Upper lobe of left lung (tissue), 6 donors: ENCODE measurements around the gene CHP1. TPM values are rescaled to one million over a fixed set of nuclear protein-coding genes. Genes with fewer than 3 reads are reported as not detected.
"Not testable (repeated sequence)": the region's sequence is repeated elsewhere in the genome, so short reads cannot be mapped to it uniquely, and the experiment has no call there.

ENCODE experiments used
- ATAC-seq, 2 donors: fragments of 200-7000 bp; cut with Tn5 transposase; one replicate each; pipeline ENCODE4 v1.9.1; 2022; ENCODE audit warnings: mild to moderate bottlenecking in 2 of 2, moderate library complexity in 2 of 2; ENCODE audit not compliant: low FRiP score in 2 of 2
- DNase-seq, 2 donors: peaks; one replicate each; pipeline ENCODE4 v3.0.0-alpha.2; 2019 to 2020
- H3K27ac ChIP-seq, 4 donors: fragments of 200-600 bp; sonication (generic); one replicate each; pipeline ENCODE4 v1.5.1; 2016 to 2019
- H3K27me3 ChIP-seq, 4 donors: fragments of 200-600 bp; sonication (generic); one replicate each; pipeline ENCODE4 v1.5.1; 2017 to 2019
- H3K36me3 ChIP-seq, 4 donors: fragments of 200-600 bp; sonication (generic); one replicate each; pipeline ENCODE4 v1.5.1; 2016 to 2019
- H3K4me1 ChIP-seq, 4 donors: fragments of 200-600 bp; sonication (generic); one replicate each; pipeline ENCODE4 v1.5.1; 2018 to 2019
- H3K4me3 ChIP-seq, 4 donors: fragments of 200-600 bp; sonication (generic); one replicate each; pipeline ENCODE4 v1.5.1; 2017 to 2019; ENCODE audit warnings: mild to moderate bottlenecking in 2 of 4, moderate library complexity in 1 of 4
- H3K9me3 ChIP-seq, 4 donors: fragments of 200-600 bp; sonication (generic); one replicate each; pipeline ENCODE4 v1.5.1; 2018 to 2019
- EP300 ChIP-seq, 4 donors: sonication (generic); formaldehyde crosslinking; IDR thresholded peaks; one replicate each; pipeline ENCODE4 v1.5.1; 2017; ENCODE audit warnings: antibody characterized with exemption in 4 of 4, control low read depth in 2 of 4
- POLR2A ChIP-seq, 4 donors: fragments of 450-650 bp; IDR thresholded peaks; one replicate each; pipeline ENCODE4 v1.5.1; 2016 to 2017; ENCODE audit warnings: antibody characterized with exemption in 4 of 4, mild to moderate bottlenecking in 2 of 4
- POLR2AphosphoS5 ChIP-seq, 2 donors: sonication (generic); formaldehyde crosslinking; IDR thresholded peaks; one replicate each; pipeline ENCODE4 v1.5.1; 2017; ENCODE audit warnings: antibody characterized with exemption in 2 of 2
- whole genome bisulfite sequencing, 2 donors: methylation state at CpG; one replicate each; pipeline ENCODE4 v1.1.5; 2017 to 2018; 5-methylcytosine and 5-hydroxymethylcytosine counted together
- total RNA-seq, 6 donors: library from RNA; depleted of rRNA in 4 of 6; stranded (reverse); fragments of >200 nt in 4 of 6; gene quantifications; one replicate each; pipeline versions ENCODE4 v1.1.0 to v1.2.1, GENCODE V29; 2016 to 2021
- TF ChIP-seq, protein P1 (sequence below), 6 experiments: fragments of 450-650 bp in 4 of 6; fragments of 200-600 bp in 2 of 6; sonication (generic) in 2 of 6; IDR thresholded peaks; one replicate each; pipeline ENCODE4 v1.5.1; 2016 to 2019; ENCODE audit warnings: antibody characterized with exemption in 6 of 6
- donor health status: DM: no; HTN: no; CAD: no; lungs with moderate emphysema.
- donor health status: DM: no; HTN: yes; CAD: no; lungs with severe emphysema.

CHP1 gene
- total RNA-seq, 6 donors from 2014 or later = 130 to 264 (median 200) TPM

DNA sequence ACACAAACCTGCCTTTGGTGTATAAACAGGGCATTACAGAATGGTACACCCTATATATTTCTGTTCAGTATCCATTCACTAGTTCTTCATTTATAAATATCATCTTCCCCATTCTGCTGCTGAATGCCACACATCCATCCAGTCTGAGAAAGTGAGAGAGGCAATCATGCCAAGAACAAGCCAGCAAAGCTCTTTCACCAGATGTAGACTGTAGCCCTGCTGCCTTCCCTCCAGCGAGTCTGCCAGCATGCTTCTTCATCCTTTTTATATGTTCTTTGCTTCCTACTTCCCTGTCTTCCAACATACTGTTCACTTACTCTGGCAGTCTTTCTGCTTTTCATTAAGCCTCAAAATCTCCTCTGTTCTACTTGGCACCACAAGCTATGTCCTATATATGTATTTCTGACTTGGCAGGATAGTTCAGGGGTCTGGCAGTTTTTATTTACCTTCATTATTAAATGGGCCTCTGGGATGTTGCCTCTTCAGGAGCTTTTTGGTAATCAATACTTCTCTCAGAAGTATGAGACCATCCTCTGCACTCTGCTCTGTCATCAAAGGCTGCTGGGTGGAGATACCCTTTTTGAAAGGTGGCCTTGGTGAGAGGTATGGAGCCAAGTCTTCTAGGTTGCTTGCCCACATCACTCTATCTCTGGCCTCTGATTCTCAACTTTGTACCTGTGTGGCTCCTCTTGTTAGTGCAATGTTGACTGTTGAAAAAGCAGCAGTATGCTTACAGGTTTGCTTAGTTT, 48.6 kb downstream of the CHP1 start:
- peaks cover 4 to 42% (median 26%) of the 10 kb centered on the region in 4 donors for H3K36me3 ChIP-seq

GRCh38 chr15:41281236-41281635, 50.2 kb downstream of the CHP1 start:
- 81 to 100% methylated on average over 1 of the region's 1 CpG for WGBS, 2 donors
- DNase-seq (no peak), ATAC-seq (no peak)
- Histone ChIP-seq H3K9me3 (no peaks in the 10 kb centered on the region), H3K4me3 (no peak overlapping the region), H3K27me3 (no peaks in the 10 kb centered on the region), H3K36me3 (peaks cover 6 to 39% (median 19%) of the 10 kb centered on the region in 4 donors), H3K27ac (no peak overlapping the region), H3K4me1 (peaks cover 12 to 21% (median 17%) of the 10 kb centered on the region in 4 donors)
- no peak for TF ChIP-seq EP300 (IDR thresholded peaks at IDR 0.05)
- TF ChIP-seq, protein P1, sequence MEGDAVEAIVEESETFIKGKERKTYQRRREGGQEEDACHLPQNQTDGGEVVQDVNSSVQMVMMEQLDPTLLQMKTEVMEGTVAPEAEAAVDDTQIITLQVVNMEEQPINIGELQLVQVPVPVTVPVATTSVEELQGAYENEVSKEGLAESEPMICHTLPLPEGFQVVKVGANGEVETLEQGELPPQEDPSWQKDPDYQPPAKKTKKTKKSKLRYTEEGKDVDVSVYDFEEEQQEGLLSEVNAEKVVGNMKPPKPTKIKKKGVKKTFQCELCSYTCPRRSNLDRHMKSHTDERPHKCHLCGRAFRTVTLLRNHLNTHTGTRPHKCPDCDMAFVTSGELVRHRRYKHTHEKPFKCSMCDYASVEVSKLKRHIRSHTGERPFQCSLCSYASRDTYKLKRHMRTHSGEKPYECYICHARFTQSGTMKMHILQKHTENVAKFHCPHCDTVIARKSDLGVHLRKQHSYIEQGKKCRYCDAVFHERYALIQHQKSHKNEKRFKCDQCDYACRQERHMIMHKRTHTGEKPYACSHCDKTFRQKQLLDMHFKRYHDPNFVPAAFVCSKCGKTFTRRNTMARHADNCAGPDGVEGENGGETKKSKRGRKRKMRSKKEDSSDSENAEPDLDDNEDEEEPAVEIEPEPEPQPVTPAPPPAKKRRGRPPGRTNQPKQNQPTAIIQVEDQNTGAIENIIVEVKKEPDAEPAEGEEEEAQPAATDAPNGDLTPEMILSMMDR (IDR thresholded peaks at IDR 0.05) = no peak
- TF ChIP-seq POLR2AphosphoS5 (IDR thresholded peaks at IDR 0.05) = no peak
- TF ChIP-seq POLR2A (IDR thresholded peaks at IDR 0.05) = no peak

More for the DNA sequence above, 48.6 kb downstream of the CHP1 start:
- Histone ChIP-seq H3K4me1 (peaks cover 3 to 6% (median 5%) of the 10 kb centered on the region in 4 donors), H3K9me3 (no peaks in the 10 kb centered on the region), H3K27me3 (no peaks in the 10 kb centered on the region), H3K4me3 (no peak overlapping the region), H3K27ac (no peak overlapping the region)
- TF ChIP-seq, protein P1 (IDR thresholded peaks at IDR 0.05) = no peak
- no peak for TF ChIP-seq POLR2AphosphoS5 (IDR thresholded peaks at IDR 0.05)
- no peak for TF ChIP-seq EP300 (IDR thresholded peaks at IDR 0.05)
- no peak for TF ChIP-seq POLR2A (IDR thresholded peaks at IDR 0.05)
- ATAC-seq = no peak
- no peak for DNase-seq
- WGBS, 2 donors = 80 to 86% methylated on average over 1 of the region's 1 CpG

GRCh38 chr15:41282436-41282835, 51.4 kb downstream of the CHP1 start:
- Histone ChIP-seq H3K36me3 (peaks cover 12 to 46% (median 26%) of the 10 kb centered on the region in 4 donors), H3K4me1 (peaks cover 12 to 30% (median 28%) of the 10 kb centered on the region in 4 donors)
- not testable (repeated sequence) for H3K27ac ChIP-seq, H3K4me3 ChIP-seq, ATAC-seq, H3K27me3 ChIP-seq, DNase-seq, H3K9me3 ChIP-seq
- WGBS, 2 donors = 92 to 95% methylated on average over 10 of the region's 10 CpGs

DNA sequence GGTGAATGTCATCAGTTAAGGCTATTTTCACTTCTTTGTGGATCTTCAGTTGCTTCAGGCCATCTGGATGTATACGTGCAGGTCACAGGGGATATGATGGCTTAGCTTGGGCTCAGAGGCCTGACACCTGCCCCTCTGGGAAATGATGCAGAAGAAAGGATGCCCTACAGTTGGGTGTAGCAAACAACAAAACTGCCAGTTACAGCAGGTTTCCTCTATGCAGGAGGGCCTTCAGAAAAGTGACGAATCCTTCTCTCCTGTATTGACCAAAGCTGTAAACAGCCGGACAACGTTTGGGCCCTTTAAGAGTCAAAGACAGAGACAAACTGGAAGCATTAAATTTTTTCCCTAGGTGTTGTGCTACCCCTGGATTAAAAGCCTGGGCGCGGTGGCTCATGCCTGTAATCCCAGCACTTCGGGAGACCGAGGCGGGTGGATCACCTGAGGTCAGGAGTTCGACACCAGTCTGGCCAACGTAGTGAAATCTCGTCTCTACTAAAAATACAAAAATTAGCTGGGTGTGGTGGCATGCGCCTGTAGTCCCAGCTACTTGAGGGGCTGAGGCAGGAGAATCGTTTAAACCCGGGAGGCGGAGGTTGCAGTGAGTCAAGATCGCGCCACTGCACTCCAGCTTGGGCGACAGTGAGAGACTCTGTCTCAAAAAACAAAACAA, 52.0 kb downstream of the CHP1 start:
- Histone ChIP-seq H3K36me3 (peaks cover 14 to 47% (median 28%) of the 10 kb centered on the region in 4 donors), H3K4me3 (peak overlapping the region; percentile 11 to 99 (median 76))
- 41 to 52% methylated on average over 19 of the region's 19 CpGs for WGBS, 2 donors

DNA sequence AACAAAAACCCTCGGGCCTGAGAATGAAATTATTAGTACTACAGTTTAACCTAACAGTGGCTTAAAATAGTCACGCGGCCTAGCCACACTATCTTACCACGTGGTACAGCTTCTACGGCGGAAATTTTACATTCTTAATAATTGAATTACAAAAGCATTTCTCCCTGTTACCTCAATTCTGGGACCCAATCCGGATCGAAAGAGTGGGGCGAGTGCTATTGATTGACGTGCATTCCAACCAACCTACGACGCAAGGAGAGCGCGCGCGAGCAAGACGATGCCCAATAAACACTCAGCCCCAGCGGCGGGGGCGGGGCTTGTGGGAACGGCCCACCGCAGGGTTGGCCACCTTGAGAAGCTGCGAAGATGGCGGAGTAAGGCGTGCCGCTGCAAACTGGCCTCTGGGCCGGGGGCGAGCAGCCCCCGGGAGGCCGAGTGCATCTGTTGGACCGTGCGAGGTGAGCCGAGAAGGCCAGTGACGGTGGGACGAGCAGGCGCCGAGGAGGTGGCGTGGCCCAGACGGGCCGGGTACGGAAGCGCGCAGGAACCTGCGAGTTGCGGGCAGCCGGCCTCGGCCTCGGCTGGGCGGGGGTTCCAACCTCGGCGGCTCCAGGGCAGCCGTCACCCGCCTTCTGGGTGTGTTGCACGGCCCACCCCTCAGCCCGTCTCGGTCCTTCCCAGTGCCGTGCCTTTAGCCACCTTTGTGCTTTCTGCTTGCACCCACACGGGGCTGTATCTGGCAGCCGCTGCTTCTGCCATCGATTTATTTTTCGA, 52.8 kb downstream of the CHP1 start:
- peak; percentile 98 to 99 for DNase-seq
- no peaks in the 10 kb centered on the region for H3K9me3 ChIP-seq
- 0% methylated on average over 23 to 46 of the region's 61 CpGs for WGBS, 2 donors
- peak overlapping the region; percentile 71 to 99 (median 89) for H3K4me3 ChIP-seq
- ATAC-seq = peak; percentile 100
- peaks cover 18 to 49% (median 26%) of the 10 kb centered on the region in 4 donors for H3K36me3 ChIP-seq
- peak overlapping the region; percentile 79 to 98 (median 92) for H3K27ac ChIP-seq
- TF ChIP-seq POLR2A (IDR thresholded peaks at IDR 0.05) (peak in 3 of 4 donors; percentile 75 to 97 (median 82)), EP300 (IDR thresholded peaks at IDR 0.05) (no peak), POLR2AphosphoS5 (IDR thresholded peaks at IDR 0.05) (peak; percentile 86 to 91)
- TF ChIP-seq, protein P1 (IDR thresholded peaks at IDR 0.05) = peak in 2 of 6 experiments; percentile 10 to 20
- no peaks in the 10 kb centered on the region for H3K27me3 ChIP-seq
- H3K4me1 ChIP-seq = peaks cover 20 to 40% (median 32%) of the 10 kb centered on the region in 4 donors

More for the DNA sequence above, 52.0 kb downstream of the CHP1 start:
- Histone ChIP-seq H3K4me1 (peaks cover 13 to 34% (median 29%) of the 10 kb centered on the region in 4 donors), H3K27ac (peak overlapping the region; percentile 79 to 98 (median 92))
- not testable (repeated sequence) for H3K27me3 ChIP-seq, ATAC-seq, DNase-seq, H3K9me3 ChIP-seq
